Measurements from ENCODE around the gene DGAT2L6.

- TF ChIP-seq CTCF (IDR thresholded peaks at IDR 0.05; ENCODE audit: low read length): no peak
- no peak for TF ChIP-seq EZH2 (optimal IDR thresholded peaks at IDR 0.05; ENCODE audit: low read depth, low read length)
Measured at GRCh38 chrX:70172221-70172620, 5.1 kb upstream of the DGAT2L6 start.
